Stomach (tissue), 4 donors: ENCODE results near the gene BBS9.

Experiments used
- EP300 ChIP-seq: sonication (generic); formaldehyde crosslinking; IDR thresholded peaks from one replicate; pipeline ENCODE4 v1.6.1; 2017; ENCODE audit warnings: antibody characterized with exemption
- POLR2A ChIP-seq, 4 donors: fragments of 450-650 bp; IDR thresholded peaks; one replicate each; pipeline ENCODE4 v1.6.1; 2016; ENCODE audit warnings: antibody characterized with exemption in 4 of 4, control low read depth in 2 of 4, mild to moderate bottlenecking in 1 of 4, moderate library complexity in 1 of 4
- POLR2AphosphoS5 ChIP-seq, 3 donors: sonication (generic); formaldehyde crosslinking; IDR thresholded peaks; one replicate each; pipeline ENCODE4 v1.6.1; 2016; ENCODE audit warnings: antibody characterized with exemption in 3 of 3
- TF ChIP-seq, protein P1 (sequence below), 7 experiments: fragments of 450-650 bp in 4 of 7; fragments of 200-600 bp in 3 of 7; sonication (generic) in 3 of 7; IDR thresholded peaks; one replicate each; pipeline ENCODE4 v1.5.1; 2016 to 2019; ENCODE audit warnings: antibody characterized with exemption in 7 of 7, control low read depth in 2 of 7, mild to moderate bottlenecking in 1 of 7

DNA sequence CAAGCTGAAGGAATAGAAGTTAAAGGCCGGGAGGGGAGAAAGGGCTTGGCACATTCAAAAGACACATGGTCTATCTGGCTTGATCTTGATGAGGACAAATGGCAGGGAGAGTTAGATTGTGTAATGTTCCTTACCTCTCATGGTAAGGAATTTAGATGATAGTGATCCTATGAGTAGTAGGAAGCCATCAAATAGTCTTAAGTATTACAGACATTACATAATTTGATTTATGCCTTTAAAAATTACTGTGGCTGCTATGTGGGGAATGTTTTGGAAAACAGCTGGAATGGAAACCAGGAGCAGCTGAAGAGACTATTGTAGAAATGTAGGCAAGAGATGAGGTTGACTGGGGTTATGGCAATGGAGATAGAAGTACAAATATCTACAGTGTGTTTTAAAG lies 424.7 kb downstream of the BBS9 start:
- TF ChIP-seq POLR2AphosphoS5 (IDR thresholded peaks at IDR 0.05) (no peak), POLR2A (IDR thresholded peaks at IDR 0.05) (no peak), EP300 (no peak)
- TF ChIP-seq, protein P1, sequence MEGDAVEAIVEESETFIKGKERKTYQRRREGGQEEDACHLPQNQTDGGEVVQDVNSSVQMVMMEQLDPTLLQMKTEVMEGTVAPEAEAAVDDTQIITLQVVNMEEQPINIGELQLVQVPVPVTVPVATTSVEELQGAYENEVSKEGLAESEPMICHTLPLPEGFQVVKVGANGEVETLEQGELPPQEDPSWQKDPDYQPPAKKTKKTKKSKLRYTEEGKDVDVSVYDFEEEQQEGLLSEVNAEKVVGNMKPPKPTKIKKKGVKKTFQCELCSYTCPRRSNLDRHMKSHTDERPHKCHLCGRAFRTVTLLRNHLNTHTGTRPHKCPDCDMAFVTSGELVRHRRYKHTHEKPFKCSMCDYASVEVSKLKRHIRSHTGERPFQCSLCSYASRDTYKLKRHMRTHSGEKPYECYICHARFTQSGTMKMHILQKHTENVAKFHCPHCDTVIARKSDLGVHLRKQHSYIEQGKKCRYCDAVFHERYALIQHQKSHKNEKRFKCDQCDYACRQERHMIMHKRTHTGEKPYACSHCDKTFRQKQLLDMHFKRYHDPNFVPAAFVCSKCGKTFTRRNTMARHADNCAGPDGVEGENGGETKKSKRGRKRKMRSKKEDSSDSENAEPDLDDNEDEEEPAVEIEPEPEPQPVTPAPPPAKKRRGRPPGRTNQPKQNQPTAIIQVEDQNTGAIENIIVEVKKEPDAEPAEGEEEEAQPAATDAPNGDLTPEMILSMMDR (IDR thresholded peaks at IDR 0.05) = no peak
